GM12874 (cell line): ENCODE measurements around the gene C5orf24.

ENCODE experiments used
- TF ChIP-seq, protein P1 (sequence below): IDR thresholded peaks from 2 replicates; pipeline ENCODE4 v1.5.1; 2011; ENCODE audit warnings: low read depth, mild to moderate bottlenecking, control low read depth, low read length, moderate library complexity; ENCODE audit not compliant: insufficient read depth

Gene C5orf24

GRCh38 chr5:134845852-134846640 is at the start of gene C5orf24:
Gene C5orf24 (plus strand): TSS chr5:134845968. CDS start chr5:134854901, 8,933 bp downstream.
- TF ChIP-seq, protein P1, sequence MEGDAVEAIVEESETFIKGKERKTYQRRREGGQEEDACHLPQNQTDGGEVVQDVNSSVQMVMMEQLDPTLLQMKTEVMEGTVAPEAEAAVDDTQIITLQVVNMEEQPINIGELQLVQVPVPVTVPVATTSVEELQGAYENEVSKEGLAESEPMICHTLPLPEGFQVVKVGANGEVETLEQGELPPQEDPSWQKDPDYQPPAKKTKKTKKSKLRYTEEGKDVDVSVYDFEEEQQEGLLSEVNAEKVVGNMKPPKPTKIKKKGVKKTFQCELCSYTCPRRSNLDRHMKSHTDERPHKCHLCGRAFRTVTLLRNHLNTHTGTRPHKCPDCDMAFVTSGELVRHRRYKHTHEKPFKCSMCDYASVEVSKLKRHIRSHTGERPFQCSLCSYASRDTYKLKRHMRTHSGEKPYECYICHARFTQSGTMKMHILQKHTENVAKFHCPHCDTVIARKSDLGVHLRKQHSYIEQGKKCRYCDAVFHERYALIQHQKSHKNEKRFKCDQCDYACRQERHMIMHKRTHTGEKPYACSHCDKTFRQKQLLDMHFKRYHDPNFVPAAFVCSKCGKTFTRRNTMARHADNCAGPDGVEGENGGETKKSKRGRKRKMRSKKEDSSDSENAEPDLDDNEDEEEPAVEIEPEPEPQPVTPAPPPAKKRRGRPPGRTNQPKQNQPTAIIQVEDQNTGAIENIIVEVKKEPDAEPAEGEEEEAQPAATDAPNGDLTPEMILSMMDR: no peak

GRCh38 chr5:134798468-134798867 is 47.3 kb upstream of the C5orf24 start:
- TF ChIP-seq, protein P1: no peak

GRCh38 chr5:134803821-134804220 is 41.9 kb upstream of the C5orf24 start:
- TF ChIP-seq, protein P1: no peak

DNA sequence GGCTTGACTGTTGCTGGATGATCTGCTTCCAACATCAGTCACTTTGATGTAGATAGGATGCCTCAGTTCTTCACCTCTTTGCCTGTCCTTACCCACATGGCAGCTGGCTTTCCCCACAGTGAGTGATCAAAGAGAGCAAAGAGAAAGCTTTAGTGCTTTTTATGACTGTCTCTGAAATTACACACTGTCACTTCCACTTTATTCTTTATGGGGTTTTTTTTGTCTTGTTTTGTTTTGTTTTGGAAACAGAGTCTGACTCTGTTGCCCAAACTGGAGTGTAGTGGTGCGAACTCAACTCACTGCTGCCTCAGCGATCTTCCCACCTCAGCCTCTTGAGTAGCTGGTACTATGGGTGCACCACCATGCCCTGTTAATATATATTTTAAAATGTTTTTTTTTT is 32.4 kb upstream of the C5orf24 start:
- TF ChIP-seq, protein P1: no peak

DNA sequence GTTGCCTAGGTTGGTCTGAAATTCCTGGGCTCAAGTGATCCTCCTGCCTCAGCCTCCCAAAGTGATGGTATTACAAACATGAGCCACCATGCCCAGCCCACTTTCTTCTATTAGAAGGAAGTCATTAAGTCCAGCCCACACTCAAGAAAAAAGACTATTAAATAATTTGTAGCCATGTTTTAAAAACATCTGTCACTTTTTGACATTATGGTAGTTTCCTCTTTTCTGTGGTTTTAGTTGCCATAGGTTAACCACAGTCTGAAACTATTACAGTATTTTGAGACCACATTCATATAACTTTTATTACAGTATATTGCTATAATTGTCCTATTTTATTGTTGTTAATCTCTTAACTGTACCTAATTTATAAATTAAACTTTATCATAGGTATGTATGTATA is 31.9 kb upstream of the C5orf24 start:
- TF ChIP-seq, protein P1: no peak

DNA sequence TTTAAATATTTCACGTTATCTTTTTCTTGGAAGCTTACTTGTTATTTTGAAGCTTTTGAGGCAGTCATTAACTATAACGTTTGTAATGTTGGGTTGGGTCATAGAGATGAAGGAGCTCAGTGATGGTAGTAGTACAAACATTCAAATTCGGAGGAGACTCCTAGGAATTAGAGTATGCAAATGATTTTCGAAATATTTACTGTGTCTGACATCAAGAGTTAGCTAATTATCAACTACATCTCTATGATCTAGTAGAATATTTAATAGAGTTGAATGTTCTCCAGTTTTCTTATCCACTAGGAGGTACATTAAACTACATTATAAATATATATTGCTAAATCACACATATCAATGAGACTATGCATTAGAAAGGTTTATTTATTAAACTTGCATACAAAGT is 28.8 kb upstream of the C5orf24 start:
- TF ChIP-seq, protein P1: no peak

DNA sequence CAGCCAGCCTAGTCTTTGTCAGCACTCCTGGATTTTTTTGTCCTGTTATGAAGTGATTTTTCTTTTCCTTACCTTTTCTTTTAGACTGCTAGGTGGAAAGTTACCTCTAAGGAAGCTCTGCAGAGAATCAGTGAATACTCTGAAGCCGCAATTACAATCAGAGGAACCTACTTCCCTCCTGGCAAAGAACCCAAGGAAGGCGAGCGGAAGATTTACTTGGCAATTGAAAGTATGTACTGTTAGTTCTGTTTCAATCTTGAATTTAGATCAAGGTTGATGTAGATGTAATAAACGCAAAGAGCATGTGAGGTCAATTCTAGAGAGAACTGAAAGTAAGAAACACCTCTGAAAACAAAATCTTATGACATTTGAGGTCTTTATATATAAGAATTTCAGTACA is 27.0 kb upstream of the C5orf24 start:
- TF ChIP-seq, protein P1: no peak
